Mammary epithelial cell (primary cell): Measurements from ENCODE around the gene ZSWIM8.

Experiments
- CTCF ChIP-seq, 2 donors: IDR thresholded peaks in 1 of 2; conservative IDR thresholded peaks in 1 of 2; 2 replicates each; pipeline ENCODE4 v1.5.1; 2011 to 2012; ENCODE audit warnings: inconsistent platforms in 2 of 2, low read length in 2 of 2, mild to moderate bottlenecking in 2 of 2, control low read depth in 1 of 2, low read depth in 1 of 2; ENCODE audit not compliant: insufficient read depth in 1 of 2; ENCODE audit errors: extremely low read depth in 1 of 2
- EZH2 ChIP-seq: IDR thresholded peaks from 2 replicates; pipeline ENCODE4 v1.6.1; 2012; ENCODE audit warnings: low read length, inconsistent platforms, borderline replicate concordance

GRCh38 chr10:73841526-73842285 is 56.3 kb downstream of the ZSWIM8 start:
- TF ChIP-seq CTCF (conservative IDR thresholded peaks at IDR 0.05 in 1 of 2, IDR thresholded peaks at IDR 0.05 in 1 of 2; ENCODE audit: extremely low read depth in 1 of 2, insufficient read depth in 1 of 2, low read depth in 1 of 2, low read length in 2 of 2) (no peak), EZH2 (no peak)
